GM12878 (cell line): ENCODE data around the gene SLC9A8.

Experiments used
- CHD1 ChIP-seq: IDR thresholded peaks from 2 replicates; pipeline ENCODE4 v1.6.1; 2012; ENCODE audit warnings: low read depth, low read length, improper control_type of control experiment
- CREM ChIP-seq: IDR thresholded peaks from 2 replicates; pipeline ENCODE4 v1.6.1; 2014; ENCODE audit warnings: antibody characterized with exemption, low read depth
- EGR1 ChIP-seq, 2 experiments: IDR thresholded peaks; 1 replicate in 1 of 2; 2 replicates in 1 of 2; pipeline ENCODE4 v1.6.1; 2011 to 2012; ENCODE audit warnings: low read depth in 2 of 2, low read length in 2 of 2, borderline replicate concordance in 1 of 2, mild to moderate bottlenecking in 1 of 2, moderate library complexity in 1 of 2
- EP300 ChIP-seq, 2 experiments: fragments of 150-350 bp in 1 of 2; IDR thresholded peaks; 2 replicates each; pipeline ENCODE4 v1.6.1; 2011 to 2012; ENCODE audit warnings: low read depth in 2 of 2, low read length in 2 of 2, borderline replicate concordance in 1 of 2, improper control_type of control experiment in 1 of 2, inconsistent platforms in 1 of 2; ENCODE audit not compliant: control insufficient read depth in 1 of 2
- MAX ChIP-seq: IDR thresholded peaks from 2 replicates; pipeline ENCODE4 v1.6.1; 2012; ENCODE audit warnings: low read depth, low read length, improper control_type of control experiment
- POLR2A ChIP-seq: IDR thresholded peaks from 2 replicates; pipeline ENCODE4 v1.6.1; 2011; ENCODE audit warnings: low read depth, mild to moderate bottlenecking, low read length
- SIN3A ChIP-seq: IDR thresholded peaks from 2 replicates; pipeline ENCODE4 v1.6.1; 2012; ENCODE audit warnings: low read depth, low read length, improper control_type of control experiment
- SRF ChIP-seq, 2 experiments: IDR thresholded peaks; 2 replicates each; pipeline ENCODE4 v1.6.1; 2011; ENCODE audit warnings: low read depth in 2 of 2, low read length in 2 of 2, mild to moderate bottlenecking in 1 of 2, moderate library complexity in 1 of 2
- TAF1 ChIP-seq: IDR thresholded peaks from 2 replicates; pipeline ENCODE4 v1.6.1; 2011; ENCODE audit warnings: mild to moderate bottlenecking, low read depth, low read length, borderline replicate concordance
- TCF7 ChIP-seq: IDR thresholded peaks from 2 replicates; pipeline ENCODE4 v1.6.1; 2014; ENCODE audit warnings: antibody characterized with exemption, borderline replicate concordance
- YY1 ChIP-seq: IDR thresholded peaks from 2 replicates; pipeline ENCODE4 v1.6.1; 2011; ENCODE audit warnings: low read depth, mild to moderate bottlenecking, low read length
- ZZZ3 ChIP-seq: IDR thresholded peaks from 2 replicates; pipeline ENCODE4 v1.6.1; 2011; ENCODE audit warnings: low read depth; ENCODE audit not compliant: control insufficient read depth, insufficient read length

- TF ChIP-seq CREM (no peak), POLR2A (no peak), ZZZ3 (no peak), CHD1 (no peak), TAF1 (no peak), EP300 (IDR thresholded peaks at IDR 0.05; ENCODE audit: borderline replicate concordance in 1 of 2, control insufficient read depth in 1 of 2, low read depth in 2 of 2, low read length in 2 of 2) (no peak), EGR1 (IDR thresholded peaks at IDR 0.05; ENCODE audit: borderline replicate concordance in 1 of 2, low read depth in 2 of 2, low read length in 2 of 2) (no peak), YY1 (no peak), MAX (no peak), SRF (IDR thresholded peaks at IDR 0.05; ENCODE audit: low read depth in 2 of 2, low read length in 2 of 2) (no peak), TCF7 (no peak), SIN3A (no peak)
These were observed 37.4 kb upstream of the SLC9A8 start for GRCh38 chr20:49775229-49775693.
